Muscle of leg (tissue), 11 donors: ENCODE measurements around the gene PAX6. TPM values are rescaled to one million over a fixed set of nuclear protein-coding genes. Genes with fewer than 3 reads are reported as not detected.

ENCODE experiments used
- DNase-seq: peaks from one replicate; pipeline ENCODE4 v3.0.0; 2013
- H3K27ac ChIP-seq: one replicate; pipeline ENCODE4 v1.5.1; 2013; ENCODE audit warnings: mild to moderate bottlenecking, low read length, control low read depth
- H3K27me3 ChIP-seq: one replicate; pipeline ENCODE4 v1.6.1; 2013; ENCODE audit warnings: low read length; ENCODE audit not compliant: control insufficient read depth, insufficient read depth
- H3K36me3 ChIP-seq: one replicate; pipeline ENCODE4 v1.6.1; 2013; ENCODE audit warnings: low read length; ENCODE audit not compliant: control insufficient read depth, insufficient read depth
- H3K4me1 ChIP-seq: one replicate; pipeline ENCODE4 v1.6.1; 2013; ENCODE audit warnings: low read length; ENCODE audit not compliant: control insufficient read depth, insufficient read depth
- H3K4me3 ChIP-seq: one replicate; pipeline ENCODE4 v1.5.1; 2013; ENCODE audit warnings: low read length, control low read depth
- H3K9me3 ChIP-seq: replicated peaks from 2 replicates; pipeline ENCODE4 v1.6.1; 2013; ENCODE audit warnings: low read depth, low read length; ENCODE audit not compliant: control insufficient read depth
- WGBS: methylation state at CpG from one replicate; pipeline ENCODE4 v1.1.5; 2013; ENCODE audit warnings: missing lambda C conversion rate; ENCODE audit not compliant: insufficient coverage; 5-methylcytosine and 5-hydroxymethylcytosine counted together
- polyA plus RNA-seq, 8 donors: library from polyadenylated mRNA; unstranded; fragments of 120-200 nt; gene quantifications; one replicate each; pipeline versions ENCODE4 v1.2.1 to v1.2.3, GENCODE V29; 2013; ENCODE audit warnings: inconsistent platforms in 1 of 8, low replicate concordance in 1 of 8; ENCODE audit not compliant: insufficient read length in 8 of 8, insufficient read depth in 1 of 8
- total RNA-seq: library from RNA; stranded (reverse); fragments of 120-200 nt; gene quantifications from one replicate; pipeline ENCODE4 v1.2.4, GENCODE V29; 2013

Gene PAX6
- total and polyA plus RNA-seq, 9 donors = 0.15 to 0.65 (median 0.32) TPM; not detected in 1

DNA sequence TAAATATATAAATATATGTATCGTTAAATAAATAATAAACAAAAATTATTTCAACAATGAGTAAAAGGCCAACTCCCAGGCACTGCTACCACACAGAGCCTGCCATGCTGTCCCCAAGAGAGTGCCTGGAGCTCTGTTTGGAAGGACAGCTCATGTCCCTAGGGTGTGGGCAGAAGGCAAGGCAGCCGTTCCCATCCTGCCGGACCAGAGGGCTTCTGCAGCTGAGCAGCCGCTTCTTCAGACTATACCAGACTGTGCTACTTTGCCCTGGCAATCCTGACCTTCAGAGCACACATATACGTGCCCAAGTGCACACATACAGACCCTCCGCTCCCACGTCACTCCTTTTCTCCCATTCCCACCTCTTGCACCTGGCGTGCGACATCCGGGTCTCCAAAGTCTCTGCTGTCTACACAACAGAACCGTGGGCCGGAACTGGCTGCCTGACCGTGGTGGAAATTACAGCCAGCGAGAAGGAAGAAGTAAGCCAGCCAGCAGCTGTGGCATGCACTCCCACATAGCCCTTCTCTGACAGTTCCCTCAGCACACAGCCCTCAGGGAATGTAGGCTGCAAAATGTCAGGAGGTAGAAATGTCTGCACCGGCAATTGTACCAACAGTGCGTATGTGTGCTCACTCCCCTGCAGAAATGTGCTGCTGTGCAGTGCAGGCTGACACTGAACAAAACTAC, 24.0 kb downstream of the PAX6 start:
- Histone ChIP-seq H3K4me1 (no peaks in the 10 kb centered on the region), H3K27me3 (no peaks in the 10 kb centered on the region), H3K4me3 (no peak overlapping the region), H3K36me3 (no peaks in the 10 kb centered on the region), H3K27ac (peak overlapping the region; percentile 6), H3K9me3 (no peaks in the 10 kb centered on the region)
- WGBS = 66% methylated on average over 10 of the region's 16 CpGs
- DNase-seq = no peak

GRCh38 chr11:31784611-31785010, 26.5 kb downstream of the PAX6 start:
- peaks cover 2% of the 10 kb centered on the region for H3K4me1 ChIP-seq
- H3K4me3 ChIP-seq = no peak overlapping the region
- H3K36me3 ChIP-seq = no peaks in the 10 kb centered on the region
- no peaks in the 10 kb centered on the region for H3K27me3 ChIP-seq
- no CpG with 5 or more reads among the region's 2 CpGs for WGBS
- no peak overlapping the region for H3K27ac ChIP-seq
- H3K9me3 ChIP-seq = no peaks in the 10 kb centered on the region
- DNase-seq = no peak

DNA sequence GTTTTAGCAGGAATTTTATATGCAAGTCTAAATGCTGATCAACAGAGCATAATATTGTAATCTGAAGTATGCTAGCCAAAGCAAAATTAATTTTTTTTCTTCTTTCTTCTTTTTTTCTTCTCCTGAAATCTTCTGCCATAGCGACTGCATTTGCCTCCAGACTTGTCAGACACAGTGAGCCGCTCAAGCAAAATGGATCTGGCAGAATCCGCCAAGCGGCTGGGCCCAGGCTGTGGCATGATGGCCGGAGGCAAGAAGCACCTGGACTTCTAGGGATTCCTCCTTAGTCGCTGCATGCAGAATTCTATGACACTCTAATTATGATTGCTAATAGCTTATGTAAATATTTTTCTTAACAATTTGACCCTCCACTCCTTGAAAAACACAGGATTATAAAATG, 27.9 kb downstream of the PAX6 start:
- WGBS = 94% methylated on average over 3 of the region's 6 CpGs
- no peak overlapping the region for H3K4me3 ChIP-seq
- H3K9me3 ChIP-seq = no peaks in the 10 kb centered on the region
- peaks cover 8% of the 10 kb centered on the region for H3K4me1 ChIP-seq
- H3K27me3 ChIP-seq = no peaks in the 10 kb centered on the region
- no peak overlapping the region for H3K27ac ChIP-seq
- DNase-seq = no peak
- no peaks in the 10 kb centered on the region for H3K36me3 ChIP-seq

DNA sequence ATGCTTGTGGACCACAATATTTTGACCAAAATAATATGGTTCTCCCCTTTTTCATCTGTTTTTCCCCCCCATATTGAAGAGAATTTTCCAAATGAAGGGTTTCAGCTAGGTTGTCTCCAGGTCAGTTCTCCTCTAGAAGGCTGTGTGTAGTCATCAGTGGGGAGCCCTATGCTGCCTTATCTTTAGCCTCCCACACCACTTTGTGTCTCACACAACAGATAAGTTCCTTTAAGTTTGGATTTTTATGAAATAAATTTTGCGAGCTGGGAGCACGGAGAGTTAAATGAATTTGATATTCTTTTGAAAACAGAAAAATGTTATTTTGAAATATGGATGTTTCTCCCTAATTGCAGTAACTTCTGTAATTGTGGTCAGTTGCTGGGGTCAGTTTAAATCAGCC, 28.9 kb downstream of the PAX6 start:
- H3K27me3 ChIP-seq = no peaks in the 10 kb centered on the region
- H3K36me3 ChIP-seq = no peaks in the 10 kb centered on the region
- WGBS = 100% methylated on average over 2 of the region's 2 CpGs
- no peak overlapping the region for H3K27ac ChIP-seq
- peaks cover 8% of the 10 kb centered on the region for H3K4me1 ChIP-seq
- no peak overlapping the region for H3K4me3 ChIP-seq
- no peak for DNase-seq
- peaks cover 2% of the 10 kb centered on the region for H3K9me3 ChIP-seq

GRCh38 chr11:31780480-31780971, 30.6 kb downstream of the PAX6 start:
- H3K9me3 ChIP-seq = peaks cover 2% of the 10 kb centered on the region
- H3K27me3 ChIP-seq = no peaks in the 10 kb centered on the region
- 83% methylated on average over 2 of the region's 5 CpGs for WGBS
- peak overlapping the region; percentile 17 for H3K27ac ChIP-seq
- no peak overlapping the region for H3K4me3 ChIP-seq
- DNase-seq = no peak
- no peaks in the 10 kb centered on the region for H3K36me3 ChIP-seq
- H3K4me1 ChIP-seq = peaks cover 8% of the 10 kb centered on the region

DNA sequence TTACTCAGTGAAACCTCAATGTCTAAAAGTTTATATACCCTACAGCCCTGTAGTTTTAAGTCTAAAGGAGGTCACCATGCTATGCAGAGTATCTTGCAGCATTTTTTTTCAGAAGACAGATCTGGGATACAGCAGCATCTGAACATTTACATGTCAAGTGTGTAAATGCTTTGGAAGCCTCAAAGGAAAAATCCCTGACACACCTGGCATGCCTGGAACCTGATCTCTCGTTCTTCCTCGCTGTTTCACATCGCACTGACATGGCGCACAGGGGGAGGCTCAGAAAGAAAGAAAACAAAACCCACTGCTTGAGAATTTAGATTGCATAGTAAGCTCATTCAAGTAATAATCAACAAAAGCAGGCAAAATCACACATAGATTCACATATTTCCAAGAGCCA, 31.0 kb downstream of the PAX6 start:
- Histone ChIP-seq H3K27ac (peak overlapping the region; percentile 85), H3K27me3 (no peaks in the 10 kb centered on the region)
- no CpG with 5 or more reads among the region's 4 CpGs for whole genome bisulfite sequencing

DNA sequence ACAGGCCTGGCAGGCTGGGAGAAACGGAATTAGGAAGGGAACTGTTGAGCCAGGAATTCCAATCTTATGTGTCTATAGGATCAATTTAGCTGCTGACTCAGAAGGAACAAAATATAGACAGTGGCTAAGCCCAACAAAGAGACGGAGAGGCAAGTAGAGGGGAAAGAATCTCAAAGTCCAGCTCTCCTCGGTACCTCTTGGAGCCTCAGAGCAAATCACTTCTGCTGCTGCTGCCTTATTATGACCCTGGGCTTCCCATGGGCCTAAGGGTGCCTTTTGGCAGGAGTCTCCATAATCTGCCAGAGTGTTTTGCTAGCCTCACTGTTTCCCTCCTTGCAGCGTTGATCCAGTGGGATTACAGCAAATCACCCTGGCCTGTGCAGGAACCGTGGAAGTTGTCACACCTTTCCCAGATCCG, 31.7 kb downstream of the PAX6 start:
- H3K4me1 ChIP-seq = peaks cover 8% of the 10 kb centered on the region
- H3K27me3 ChIP-seq = no peaks in the 10 kb centered on the region
- WGBS = 29% methylated on average over 4 of the region's 6 CpGs
- peak overlapping the region; percentile 85 for H3K27ac ChIP-seq
- H3K4me3 ChIP-seq = no peak overlapping the region
- H3K36me3 ChIP-seq = no peaks in the 10 kb centered on the region
- peaks cover 2% of the 10 kb centered on the region for H3K9me3 ChIP-seq
- DNase-seq = peak; percentile 83

More for the DNA sequence above, 31.0 kb downstream of the PAX6 start:
- Histone ChIP-seq H3K36me3 (no peaks in the 10 kb centered on the region), H3K9me3 (peaks cover 2% of the 10 kb centered on the region), H3K4me1 (peaks cover 8% of the 10 kb centered on the region), H3K4me3 (no peak overlapping the region)
- DNase-seq = no peak

DNA sequence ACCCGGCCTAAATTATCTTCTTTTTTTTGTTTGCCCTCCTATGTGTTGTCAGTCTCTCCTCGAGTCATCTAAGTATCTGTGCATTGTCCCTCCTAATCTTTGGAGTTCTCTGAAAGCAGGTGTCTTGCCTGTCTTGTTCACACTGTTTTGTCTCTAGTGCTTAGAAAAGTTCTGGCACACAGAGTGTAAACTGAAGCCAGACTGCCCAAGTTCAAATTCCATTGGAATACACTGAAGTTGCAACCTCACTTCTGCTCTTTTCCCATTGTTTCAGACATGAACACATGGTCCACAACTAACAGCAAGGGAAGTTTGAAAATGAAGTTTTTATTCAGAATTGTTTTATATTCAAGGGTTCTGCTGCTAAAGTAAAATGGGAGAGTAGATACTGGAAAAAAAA, 38.7 kb downstream of the PAX6 start:
- DNase-seq = no peak
- no peaks in the 10 kb centered on the region for H3K36me3 ChIP-seq
- peaks cover 2% of the 10 kb centered on the region for H3K9me3 ChIP-seq
- no peak overlapping the region for H3K27ac ChIP-seq
- no peaks in the 10 kb centered on the region for H3K27me3 ChIP-seq
- 81% methylated on average over 2 of the region's 2 CpGs for WGBS
- H3K4me1 ChIP-seq = no peaks in the 10 kb centered on the region
- H3K4me3 ChIP-seq = no peak overlapping the region

DNA sequence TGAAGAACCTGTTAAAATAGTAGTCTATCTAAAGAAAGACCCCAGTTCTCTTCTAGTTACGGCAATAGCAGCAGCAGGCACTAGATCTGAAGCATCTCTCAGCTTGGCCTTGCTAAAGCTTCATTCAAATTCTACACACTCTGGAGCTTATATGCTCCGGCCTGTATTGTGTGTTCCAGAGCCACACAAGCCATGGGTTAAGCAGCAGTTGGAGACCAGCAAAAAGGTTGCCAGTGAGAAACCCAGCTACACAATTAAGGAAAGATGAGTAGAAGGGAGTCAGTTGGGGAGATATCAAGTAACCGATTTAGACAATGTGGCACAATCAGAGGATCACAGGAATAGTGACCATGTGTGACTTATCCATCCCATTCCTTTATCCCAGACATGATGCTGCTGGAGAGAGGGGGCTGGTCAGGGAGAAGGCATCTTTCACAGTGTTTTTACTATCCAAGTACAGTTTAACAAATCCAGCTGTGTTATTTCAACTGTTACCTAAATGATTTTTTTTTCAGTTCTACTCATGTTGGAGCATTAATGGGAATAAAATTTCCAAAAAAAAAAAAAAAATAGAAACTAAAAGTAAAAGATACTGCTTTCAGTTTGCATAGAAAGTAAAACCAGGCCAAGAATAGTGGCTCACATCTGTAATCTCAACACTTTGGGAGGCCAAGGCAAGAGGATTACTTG, 41.0 kb downstream of the PAX6 start:
- Histone ChIP-seq H3K9me3 (no peaks in the 10 kb centered on the region), H3K36me3 (no peaks in the 10 kb centered on the region), H3K4me1 (no peaks in the 10 kb centered on the region), H3K4me3 (no peak overlapping the region), H3K27me3 (no peaks in the 10 kb centered on the region), H3K27ac (no peak overlapping the region)
- 83% methylated on average over 1 of the region's 3 CpGs for WGBS
- no peak for DNase-seq

- Histone ChIP-seq H3K27me3 (no peaks in the 10 kb centered on the region), H3K36me3 (no peaks in the 10 kb centered on the region), H3K9me3 (no peaks in the 10 kb centered on the region), H3K4me3 (no peak overlapping the region), H3K27ac (no peak overlapping the region), H3K4me1 (no peaks in the 10 kb centered on the region)
- WGBS = 65% methylated on average over 4 of the region's 9 CpGs
- DNase-seq = no peak
Observed at GRCh38 chr11:31768749-31769640, 42.1 kb downstream of the PAX6 start.
